Measurements from ENCODE around the gene STON1.
"Not testable (repeated sequence)": the region's sequence is repeated elsewhere in the genome, so short reads cannot be mapped to it uniquely, and the experiment has no call there.

STON1 gene

GRCh38 chr2:48530033-48530811 lies at the start of gene STON1:
STON1 (plus strand) TSS chr2:48530154; CDS start chr2:48580634, 50,480 bp downstream.
- peak; percentile 81 for DNase-seq (ENCODE audit: low spot score)

- DNase-seq (ENCODE audit: low spot score) = no peak
Measured at GRCh38 chr2:48480526-48480925, 49.4 kb upstream of the STON1 start.

GRCh38 chr2:48482313-48482712 lies 47.6 kb upstream of the STON1 start:
- DNase-seq (ENCODE audit: low spot score) = no peak

GRCh38 chr2:48482769-48483168 lies 47.2 kb upstream of the STON1 start:
- no peak for DNase-seq (ENCODE audit: low spot score)

GRCh38 chr2:48483506-48483905 lies 46.4 kb upstream of the STON1 start:
- DNase-seq (ENCODE audit: low spot score) = no peak

GRCh38 chr2:48483916-48484315 lies 46.0 kb upstream of the STON1 start:
- DNase-seq (ENCODE audit: low spot score) = no peak

GRCh38 chr2:48488545-48488944 lies 41.4 kb upstream of the STON1 start:
- no peak for DNase-seq (ENCODE audit: low spot score)

GRCh38 chr2:48496849-48497248 lies 33.1 kb upstream of the STON1 start:
- DNase-seq (ENCODE audit: low spot score) = no peak

- DNase-seq (ENCODE audit: low spot score) = no peak
Measured at GRCh38 chr2:48504647-48505327, 25.2 kb upstream of the STON1 start.

GRCh38 chr2:48507111-48507510 lies 22.8 kb upstream of the STON1 start:
- DNase-seq (ENCODE audit: low spot score) = no peak

- DNase-seq (ENCODE audit: low spot score) = peak; percentile 54
Measured at GRCh38 chr2:48508461-48509124, 21.4 kb upstream of the STON1 start.

GRCh38 chr2:48510329-48510728 lies 19.6 kb upstream of the STON1 start:
- DNase-seq (ENCODE audit: low spot score) = no peak

- DNase-seq (ENCODE audit: low spot score) = no peak
Measured at GRCh38 chr2:48511849-48512470, 18.0 kb upstream of the STON1 start.

- DNase-seq (ENCODE audit: low spot score) = no peak
Measured at GRCh38 chr2:48512571-48512970, 17.4 kb upstream of the STON1 start.

- DNase-seq (ENCODE audit: low spot score) = no peak
Measured at GRCh38 chr2:48514348-48515003, 15.5 kb upstream of the STON1 start.

- no peak for DNase-seq (ENCODE audit: low spot score)
Measured at GRCh38 chr2:48515513-48515985, 14.4 kb upstream of the STON1 start.

- DNase-seq (ENCODE audit: low spot score) = no peak
Measured at GRCh38 chr2:48519593-48519992, 10.4 kb upstream of the STON1 start.

GRCh38 chr2:48524756-48525155 lies 5.2 kb upstream of the STON1 start:
- DNase-seq (ENCODE audit: low spot score) = not testable (repeated sequence)

- no peak for DNase-seq (ENCODE audit: low spot score)
Measured at GRCh38 chr2:48525269-48525943, 4.5 kb upstream of the STON1 start.

GRCh38 chr2:48527226-48527885 lies 2.6 kb upstream of the STON1 start:
- DNase-seq (ENCODE audit: low spot score) = no peak

- no peak for DNase-seq (ENCODE audit: low spot score)
Measured at GRCh38 chr2:48528431-48528830, 1.5 kb upstream of the STON1 start.

Data from iPS-NIHi11 (cell line).